ENCODE measurements around the gene TCP11.

GRCh38 chr6:35078896-35079295 is 62.2 kb downstream of the TCP11 start:
- TF ChIP-seq POLR2AphosphoS5 (IDR thresholded peaks at IDR 0.05; ENCODE audit: borderline replicate concordance, low read depth, low read length), result no peak
- no peak for TF ChIP-seq EZH2 (IDR thresholded peaks at IDR 0.05)
- TF ChIP-seq FOXP2 (optimal IDR thresholded peaks at IDR 0.05; ENCODE audit: control extremely low read depth, extremely low read length, insufficient read depth), result no peak
